Measurements from ENCODE around the gene TNIP1. TPM values are rescaled to one million over a fixed set of nuclear protein-coding genes. Genes with fewer than 3 reads are reported as not detected.

The TNIP1 gene
- total RNA-seq, 1 experiment from 2014 or later, result 65.7 TPM

DNA sequence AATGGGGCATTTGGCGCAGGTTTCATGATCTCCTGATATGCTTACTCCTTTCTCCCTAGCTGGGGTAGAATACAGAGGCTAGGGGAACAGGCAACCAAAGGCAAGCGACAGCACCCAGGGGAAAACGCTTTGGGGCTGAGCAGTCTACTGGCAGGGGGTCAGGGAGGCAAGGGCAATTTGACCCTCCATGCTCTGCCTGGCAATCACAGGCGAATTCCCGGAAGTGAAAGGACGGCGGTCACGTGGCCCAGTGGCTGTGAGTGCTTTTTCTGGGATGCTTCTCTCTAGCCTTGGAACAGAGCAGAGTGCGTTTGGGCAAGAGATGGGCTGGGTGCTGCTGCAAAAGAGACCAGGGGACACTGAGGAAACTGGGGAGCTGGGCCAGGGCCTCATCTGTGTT is 54.7 kb downstream of the TNIP1 start:
- no peaks in the 10 kb centered on the region for H3K9me3 ChIP-seq
- peaks cover 6% of the 10 kb centered on the region for H3K36me3 ChIP-seq (ENCODE audit: control insufficient read depth, insufficient read depth, low read length)
- ChIA-PET POLR2A (no interaction called here), CTCF (no interaction called here)
- H3K36me3 Mint-ChIP-seq (ENCODE audit: insufficient read depth, unreplicated experiment), result peaks cover 50% of the 10 kb centered on the region
- H3K9me3 Mint-ChIP-seq (ENCODE audit: unreplicated experiment), result no peaks in the 10 kb centered on the region
- no peak overlapping the region for H3K4me3 Mint-ChIP-seq (ENCODE audit: unreplicated experiment)
- intact Hi-C loops (cut with micrococcal nuclease; ENCODE audit: unreplicated experiment), result no loop called here
- no peak overlapping the region for H3K4me3 ChIP-seq (ENCODE audit: low read depth, low read length)
- TF ChIP-seq, protein P1, sequence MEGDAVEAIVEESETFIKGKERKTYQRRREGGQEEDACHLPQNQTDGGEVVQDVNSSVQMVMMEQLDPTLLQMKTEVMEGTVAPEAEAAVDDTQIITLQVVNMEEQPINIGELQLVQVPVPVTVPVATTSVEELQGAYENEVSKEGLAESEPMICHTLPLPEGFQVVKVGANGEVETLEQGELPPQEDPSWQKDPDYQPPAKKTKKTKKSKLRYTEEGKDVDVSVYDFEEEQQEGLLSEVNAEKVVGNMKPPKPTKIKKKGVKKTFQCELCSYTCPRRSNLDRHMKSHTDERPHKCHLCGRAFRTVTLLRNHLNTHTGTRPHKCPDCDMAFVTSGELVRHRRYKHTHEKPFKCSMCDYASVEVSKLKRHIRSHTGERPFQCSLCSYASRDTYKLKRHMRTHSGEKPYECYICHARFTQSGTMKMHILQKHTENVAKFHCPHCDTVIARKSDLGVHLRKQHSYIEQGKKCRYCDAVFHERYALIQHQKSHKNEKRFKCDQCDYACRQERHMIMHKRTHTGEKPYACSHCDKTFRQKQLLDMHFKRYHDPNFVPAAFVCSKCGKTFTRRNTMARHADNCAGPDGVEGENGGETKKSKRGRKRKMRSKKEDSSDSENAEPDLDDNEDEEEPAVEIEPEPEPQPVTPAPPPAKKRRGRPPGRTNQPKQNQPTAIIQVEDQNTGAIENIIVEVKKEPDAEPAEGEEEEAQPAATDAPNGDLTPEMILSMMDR (IDR thresholded peaks at IDR 0.05; ENCODE audit: insufficient read depth in 1 of 2, low read depth in 1 of 2, low read length in 1 of 2, severe bottlenecking in 1 of 2, unreplicated experiment in 1 of 2), result no peak
- H3K27ac Mint-ChIP-seq (ENCODE audit: unreplicated experiment), result no peak overlapping the region
- BruUV-seq (replicated peaks), result no TSS peak
- H3K4me1 Mint-ChIP-seq (ENCODE audit: low read depth, unreplicated experiment), result no peaks in the 10 kb centered on the region
- no peaks in the 10 kb centered on the region for H3K27me3 ChIP-seq (replicated peaks; ENCODE audit: control insufficient read depth, insufficient read depth, low read length)
- no peaks in the 10 kb centered on the region for H3K27me3 Mint-ChIP-seq (ENCODE audit: insufficient read depth, unreplicated experiment)
- DNase-seq, result no peak
- no peaks in the 10 kb centered on the region for H3K4me1 ChIP-seq

DNA sequence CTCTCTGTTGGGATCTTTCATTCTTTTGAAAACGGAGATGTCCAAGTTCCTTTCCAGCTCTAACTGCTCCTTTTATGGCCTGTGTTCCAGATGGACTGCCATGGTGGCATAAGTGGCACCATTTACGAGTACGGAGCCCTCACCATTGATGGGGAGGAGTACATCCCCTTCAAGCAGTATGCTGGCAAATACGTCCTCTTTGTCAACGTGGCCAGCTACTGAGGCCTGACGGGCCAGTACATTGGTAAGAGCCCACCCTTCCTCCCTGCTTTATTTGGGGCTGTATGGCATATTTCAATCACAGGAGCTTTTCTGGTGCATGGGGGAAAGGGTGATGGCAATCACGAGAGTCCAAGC is 55.6 kb downstream of the TNIP1 start:
- H3K4me3 Mint-ChIP-seq (ENCODE audit: unreplicated experiment), result no peak overlapping the region
- intact Hi-C loops (cut with micrococcal nuclease; ENCODE audit: unreplicated experiment), result no loop called here
- Histone ChIP-seq H3K36me3 (ENCODE audit: control insufficient read depth, insufficient read depth, low read length) (peaks cover 6% of the 10 kb centered on the region), H3K9me3 (no peaks in the 10 kb centered on the region), H3K4me3 (ENCODE audit: low read depth, low read length) (no peak overlapping the region), H3K27me3 (replicated peaks; ENCODE audit: control insufficient read depth, insufficient read depth, low read length) (no peaks in the 10 kb centered on the region), H3K4me1 (no peaks in the 10 kb centered on the region)
- H3K9me3 Mint-ChIP-seq (ENCODE audit: unreplicated experiment), result no peaks in the 10 kb centered on the region
- TF ChIP-seq, protein P1 (IDR thresholded peaks at IDR 0.05; ENCODE audit: insufficient read depth in 1 of 2, low read depth in 1 of 2, low read length in 1 of 2, severe bottlenecking in 1 of 2, unreplicated experiment in 1 of 2), result no peak
- BruUV-seq (replicated peaks), result no TSS peak
- no peak overlapping the region for H3K27ac Mint-ChIP-seq (ENCODE audit: unreplicated experiment)
- DNase-seq, result no peak
- H3K27me3 Mint-ChIP-seq (ENCODE audit: insufficient read depth, unreplicated experiment), result no peaks in the 10 kb centered on the region
- CTCF ChIA-PET, result interaction anchor here (0.6 kb wide), 1 partner anchor 361 kb away, joined by 4 read pairs; no protein-coding TSS in a partner anchor
- H3K36me3 Mint-ChIP-seq (ENCODE audit: insufficient read depth, unreplicated experiment), result peaks cover 52% of the 10 kb centered on the region
- POLR2A ChIA-PET, result no interaction called here
- H3K4me1 Mint-ChIP-seq (ENCODE audit: low read depth, unreplicated experiment), result no peaks in the 10 kb centered on the region

DNA sequence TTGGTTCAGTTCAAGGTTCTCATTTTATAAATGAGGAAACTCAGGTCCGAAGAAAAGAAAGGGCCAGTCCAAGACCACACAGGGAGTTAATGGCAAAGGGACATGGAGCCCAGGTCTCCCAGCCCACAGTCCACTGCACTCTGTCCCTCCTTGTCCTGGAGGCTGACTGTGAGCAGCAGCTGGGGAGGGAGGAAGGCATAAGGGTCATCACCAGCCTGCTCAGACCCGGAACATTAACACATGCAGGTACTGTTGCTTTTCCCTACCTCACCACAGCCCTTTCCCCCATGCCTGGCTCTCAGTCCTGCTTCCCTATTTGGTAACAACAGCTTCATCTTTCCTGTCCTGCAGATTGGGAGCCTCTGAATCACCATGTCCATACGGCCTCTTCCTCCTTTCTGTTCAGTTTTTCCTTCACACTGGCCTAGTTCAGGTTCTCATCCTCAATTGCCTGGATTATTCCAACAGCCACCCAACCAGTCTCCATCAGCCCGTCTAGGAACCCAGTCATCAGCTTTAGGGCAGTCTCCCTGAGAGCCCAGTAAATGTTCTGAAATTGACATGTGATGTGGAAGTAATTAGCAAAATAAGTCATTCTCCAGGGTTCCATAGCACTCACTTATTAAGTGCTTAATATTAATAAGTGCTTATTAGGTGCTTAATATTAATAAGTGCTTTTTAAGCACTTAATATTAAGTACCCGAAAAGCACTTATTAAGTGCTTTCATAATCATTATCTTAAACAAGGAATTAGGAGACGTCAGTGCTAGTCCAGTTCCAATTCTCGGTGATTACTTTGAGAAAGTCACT is 56.2 kb downstream of the TNIP1 start:
- Histone ChIP-seq H3K9me3 (no peaks in the 10 kb centered on the region), H3K4me1 (peaks cover 5% of the 10 kb centered on the region), H3K4me3 (ENCODE audit: low read depth, low read length) (no peak overlapping the region), H3K36me3 (ENCODE audit: control insufficient read depth, insufficient read depth, low read length) (peaks cover 4% of the 10 kb centered on the region), H3K27me3 (replicated peaks; ENCODE audit: control insufficient read depth, insufficient read depth, low read length) (no peaks in the 10 kb centered on the region)
- no peak overlapping the region for H3K27ac Mint-ChIP-seq (ENCODE audit: unreplicated experiment)
- no peak for DNase-seq
- ChIA-PET CTCF (no interaction called here), POLR2A (no interaction called here)
- H3K27me3 Mint-ChIP-seq (ENCODE audit: insufficient read depth, unreplicated experiment), result no peaks in the 10 kb centered on the region
- no peak overlapping the region for H3K4me3 Mint-ChIP-seq (ENCODE audit: unreplicated experiment)
- peaks cover 4% of the 10 kb centered on the region for H3K4me1 Mint-ChIP-seq (ENCODE audit: low read depth, unreplicated experiment)
- peaks cover 56% of the 10 kb centered on the region for H3K36me3 Mint-ChIP-seq (ENCODE audit: insufficient read depth, unreplicated experiment)
- no peaks in the 10 kb centered on the region for H3K9me3 Mint-ChIP-seq (ENCODE audit: unreplicated experiment)
- BruUV-seq (replicated peaks), result no TSS peak
- TF ChIP-seq, protein P1 (IDR thresholded peaks at IDR 0.05; ENCODE audit: insufficient read depth in 1 of 2, low read depth in 1 of 2, low read length in 1 of 2, severe bottlenecking in 1 of 2, unreplicated experiment in 1 of 2), result no peak
- intact Hi-C loops (cut with micrococcal nuclease; ENCODE audit: unreplicated experiment), result no loop called here

Data from Caco-2 (cell line).